Stimulated activated CD8-positive, alpha-beta memory T cell treated with anti-CD3 and anti-CD28 coated beads, Interleukin-12 subunit alpha, Interleukin-12 subunit beta, amount 100 ng/mL, for 1 hour (primary cell): Measurements from ENCODE around the gene PMS1.
"Not testable (repeated sequence)": the region's sequence is repeated elsewhere in the genome, so short reads cannot be mapped to it uniquely, and the experiment has no call there.

Experiments used
- DNase-seq: peaks from one replicate; pipeline ENCODE4 v3.0.0-alpha.2; 2020; ENCODE audit warnings: low read depth

PMS1 gene

GRCh38 chr2:189818249-189819038 is 34.2 kb downstream of the PMS1 start:
- no peak for DNase-seq

- no peak for DNase-seq
Observed at GRCh38 chr2:189819297-189819704, 35.1 kb downstream of the PMS1 start.

- DNase-seq = no peak
Observed at GRCh38 chr2:189821953-189822748, 37.9 kb downstream of the PMS1 start.

- DNase-seq = no peak
Observed at GRCh38 chr2:189824694-189825396, 40.6 kb downstream of the PMS1 start.

- no peak for DNase-seq
Observed at GRCh38 chr2:189826039-189826438, 41.8 kb downstream of the PMS1 start.

GRCh38 chr2:189829102-189829833 is 45.0 kb downstream of the PMS1 start:
- no peak for DNase-seq

GRCh38 chr2:189830510-189830909 is 46.3 kb downstream of the PMS1 start:
- no peak for DNase-seq

- DNase-seq = no peak
Observed at GRCh38 chr2:189834059-189834458, 49.8 kb downstream of the PMS1 start.

GRCh38 chr2:189834642-189835041 is 50.4 kb downstream of the PMS1 start:
- not testable (repeated sequence) for DNase-seq

- no peak for DNase-seq
Observed at GRCh38 chr2:189835855-189836558, 51.8 kb downstream of the PMS1 start.

GRCh38 chr2:189836644-189837043 is 52.4 kb downstream of the PMS1 start:
- no peak for DNase-seq

GRCh38 chr2:189837326-189837725 is 53.1 kb downstream of the PMS1 start:
- DNase-seq = no peak

GRCh38 chr2:189841019-189841418 is 56.8 kb downstream of the PMS1 start:
- DNase-seq = no peak

- DNase-seq = no peak
Observed at GRCh38 chr2:189848276-189848675, 64.0 kb downstream of the PMS1 start.

GRCh38 chr2:189849550-189849949 is 65.3 kb downstream of the PMS1 start:
- DNase-seq = no peak

- no peak for DNase-seq
Observed at GRCh38 chr2:189851174-189851826, 67.0 kb downstream of the PMS1 start.

GRCh38 chr2:189854187-189854586 is 69.9 kb downstream of the PMS1 start:
- no peak for DNase-seq

GRCh38 chr2:189854940-189855339 is 70.7 kb downstream of the PMS1 start:
- DNase-seq = no peak

- no peak for DNase-seq
Observed at GRCh38 chr2:189858291-189858690, 74.0 kb downstream of the PMS1 start.

- DNase-seq = no peak
Observed at GRCh38 chr2:189860161-189860560, 75.9 kb downstream of the PMS1 start.

GRCh38 chr2:189862751-189863150 is 78.5 kb downstream of the PMS1 start:
- DNase-seq = no peak
